Retinal pigment epithelial cell (primary cell): ENCODE measurements around the gene POLR2B.

Experiments
- DNase-seq: peaks from one replicate; pipeline ENCODE4 v3.0.0-alpha.2; 2010; ENCODE audit warnings: low read depth
- H3K4me3 ChIP-seq: 2 replicates; pipeline ENCODE4 v1.5.1; 2011; ENCODE audit warnings: mild to moderate bottlenecking, low read length, control low read depth, moderate library complexity
- TF ChIP-seq, protein P1 (sequence below): conservative IDR thresholded peaks from 2 replicates; pipeline ENCODE4 v1.5.1; 2011; ENCODE audit warnings: low read depth, low read length, control low read depth, inconsistent platforms

Gene POLR2B

DNA sequence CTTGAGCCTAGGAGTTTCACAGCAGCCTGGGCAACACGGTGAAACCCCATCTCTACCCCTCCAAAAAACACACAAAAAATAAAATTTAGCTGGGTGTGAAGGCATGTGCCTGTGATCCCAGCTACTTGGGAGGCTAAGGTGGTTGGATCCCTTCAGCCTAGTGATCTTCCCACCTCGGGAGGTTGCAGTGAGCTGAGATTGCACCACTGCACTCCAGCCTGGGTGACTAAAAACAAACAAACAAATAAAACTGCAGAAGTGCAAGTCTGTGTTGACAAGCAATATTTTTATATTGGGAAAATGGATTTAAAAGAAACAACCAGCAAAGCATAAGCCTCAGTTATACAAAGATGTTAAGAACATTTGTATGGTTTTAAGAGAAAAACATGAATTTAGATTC lies 85.4 kb downstream of the POLR2B start:
- no peak overlapping the region for H3K4me3 ChIP-seq
- TF ChIP-seq, protein P1, sequence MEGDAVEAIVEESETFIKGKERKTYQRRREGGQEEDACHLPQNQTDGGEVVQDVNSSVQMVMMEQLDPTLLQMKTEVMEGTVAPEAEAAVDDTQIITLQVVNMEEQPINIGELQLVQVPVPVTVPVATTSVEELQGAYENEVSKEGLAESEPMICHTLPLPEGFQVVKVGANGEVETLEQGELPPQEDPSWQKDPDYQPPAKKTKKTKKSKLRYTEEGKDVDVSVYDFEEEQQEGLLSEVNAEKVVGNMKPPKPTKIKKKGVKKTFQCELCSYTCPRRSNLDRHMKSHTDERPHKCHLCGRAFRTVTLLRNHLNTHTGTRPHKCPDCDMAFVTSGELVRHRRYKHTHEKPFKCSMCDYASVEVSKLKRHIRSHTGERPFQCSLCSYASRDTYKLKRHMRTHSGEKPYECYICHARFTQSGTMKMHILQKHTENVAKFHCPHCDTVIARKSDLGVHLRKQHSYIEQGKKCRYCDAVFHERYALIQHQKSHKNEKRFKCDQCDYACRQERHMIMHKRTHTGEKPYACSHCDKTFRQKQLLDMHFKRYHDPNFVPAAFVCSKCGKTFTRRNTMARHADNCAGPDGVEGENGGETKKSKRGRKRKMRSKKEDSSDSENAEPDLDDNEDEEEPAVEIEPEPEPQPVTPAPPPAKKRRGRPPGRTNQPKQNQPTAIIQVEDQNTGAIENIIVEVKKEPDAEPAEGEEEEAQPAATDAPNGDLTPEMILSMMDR, result no peak
- no peak for DNase-seq

DNA sequence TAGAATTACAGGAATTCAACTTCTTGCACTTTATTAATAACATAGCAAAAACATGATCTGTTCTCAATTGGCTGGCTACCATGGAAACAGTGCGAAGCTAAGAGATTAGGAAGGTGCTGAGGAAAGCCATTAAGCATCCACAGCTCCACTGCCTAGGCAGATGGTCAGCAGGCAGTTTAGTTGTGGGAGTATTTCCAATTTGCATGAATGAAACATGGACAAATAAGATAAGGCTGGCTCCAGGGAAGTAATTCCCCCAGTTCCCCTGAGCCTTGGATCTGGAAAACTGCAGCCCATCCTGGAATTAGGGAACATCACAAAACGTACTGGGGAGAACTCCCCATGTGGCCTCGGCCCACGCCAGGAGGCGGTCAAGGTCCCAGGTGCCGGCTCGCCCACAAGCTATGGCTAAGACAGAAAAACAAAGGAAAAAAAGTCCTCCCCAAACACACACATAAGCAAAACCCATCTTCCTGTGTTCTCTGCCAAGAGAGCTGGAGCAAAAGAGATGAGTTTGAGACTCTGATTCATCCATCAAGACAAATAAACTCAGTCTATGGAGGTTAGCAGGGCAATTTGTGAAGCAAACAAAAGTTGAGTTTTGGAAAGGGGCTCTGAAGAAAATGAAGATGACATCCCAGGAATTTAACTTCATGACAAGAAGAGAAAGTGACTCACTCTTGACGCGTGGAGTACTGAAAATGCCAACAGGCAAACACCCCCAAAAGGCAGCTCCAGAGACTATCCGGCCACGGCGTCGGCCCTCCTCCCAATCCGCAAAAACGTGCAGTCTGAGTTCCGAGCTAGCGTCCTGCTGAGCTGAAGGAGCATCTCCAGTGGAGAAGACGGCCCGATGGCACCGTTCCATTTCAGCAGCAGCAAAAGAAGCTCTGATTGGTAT lies 86.4 kb downstream of the POLR2B start:
- TF ChIP-seq, protein P1, result no peak
- no peak overlapping the region for H3K4me3 ChIP-seq
- DNase-seq, result no peak

DNA sequence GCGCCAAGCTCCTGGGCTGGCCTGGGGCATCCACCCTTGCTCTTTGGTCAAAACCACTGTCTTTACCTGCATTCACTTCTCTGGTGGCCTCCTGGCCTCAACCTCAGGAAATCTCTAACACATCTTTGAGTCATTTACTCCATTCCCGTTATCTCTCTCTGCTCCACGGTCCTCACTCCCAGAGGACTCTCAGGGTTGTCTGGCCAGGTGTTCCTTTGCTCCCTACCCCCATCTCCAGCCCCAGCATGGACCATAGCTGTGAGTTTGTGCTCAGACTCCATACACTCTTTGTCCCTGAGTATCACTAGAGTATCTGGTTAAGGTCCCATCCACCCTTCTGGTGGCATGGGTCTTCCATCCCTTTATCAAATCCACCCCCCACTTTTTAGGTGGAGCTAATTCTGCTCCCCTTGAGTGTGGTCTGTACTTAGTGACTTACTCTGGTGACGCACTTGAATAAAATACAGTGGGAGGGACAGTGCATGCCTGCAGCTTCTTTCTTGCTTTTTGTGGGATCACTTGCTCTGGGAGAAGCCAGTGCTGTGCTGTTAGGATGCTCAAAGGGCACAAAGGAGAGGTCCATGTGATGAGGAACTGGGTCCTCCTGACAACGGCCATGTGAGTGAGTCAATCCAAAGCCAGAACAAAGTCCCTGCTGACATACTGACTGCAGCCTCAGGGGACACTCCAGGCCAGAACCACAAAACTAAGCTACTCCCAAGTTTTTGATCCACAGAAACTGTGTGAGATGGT lies 87.2 kb downstream of the POLR2B start:
- TF ChIP-seq, protein P1, result no peak
- no peak overlapping the region for H3K4me3 ChIP-seq
- no peak for DNase-seq

DNA sequence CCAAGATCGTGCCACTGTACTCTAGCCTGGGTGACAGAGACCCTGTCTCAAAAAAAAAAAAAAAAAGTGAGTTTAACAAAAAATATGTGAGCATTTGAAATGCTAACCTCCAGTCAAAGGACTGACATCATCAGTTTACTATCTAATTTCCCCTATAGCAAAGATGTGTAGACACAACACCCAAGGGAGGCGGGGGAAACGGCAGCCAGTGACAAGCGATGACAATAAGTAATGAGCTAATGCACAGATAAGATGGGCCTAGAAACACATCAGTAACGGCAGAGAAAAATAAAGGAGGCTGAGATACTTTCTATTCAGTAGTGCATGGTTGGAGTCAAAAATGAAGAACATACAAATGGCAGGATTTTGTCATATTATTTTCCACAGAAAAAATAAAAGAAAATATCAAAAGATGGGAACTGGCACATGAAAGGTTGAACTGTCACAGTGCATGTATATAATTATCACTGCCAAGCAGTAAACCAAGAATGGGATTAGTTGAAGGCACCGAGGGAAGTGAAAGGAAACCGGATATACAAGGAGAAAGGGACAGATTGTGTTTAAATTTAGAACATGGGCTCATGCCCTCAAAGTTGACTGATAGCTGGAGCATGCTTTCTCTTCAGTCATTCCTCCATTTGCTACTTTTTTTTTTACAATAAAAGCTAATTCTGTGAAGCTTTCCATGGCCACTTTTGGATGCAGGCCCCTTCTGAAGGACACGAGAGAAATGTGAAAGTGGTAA lies 89.7 kb downstream of the POLR2B start:
- DNase-seq, result no peak
- H3K4me3 ChIP-seq, result no peak overlapping the region
- TF ChIP-seq, protein P1, result no peak

DNA sequence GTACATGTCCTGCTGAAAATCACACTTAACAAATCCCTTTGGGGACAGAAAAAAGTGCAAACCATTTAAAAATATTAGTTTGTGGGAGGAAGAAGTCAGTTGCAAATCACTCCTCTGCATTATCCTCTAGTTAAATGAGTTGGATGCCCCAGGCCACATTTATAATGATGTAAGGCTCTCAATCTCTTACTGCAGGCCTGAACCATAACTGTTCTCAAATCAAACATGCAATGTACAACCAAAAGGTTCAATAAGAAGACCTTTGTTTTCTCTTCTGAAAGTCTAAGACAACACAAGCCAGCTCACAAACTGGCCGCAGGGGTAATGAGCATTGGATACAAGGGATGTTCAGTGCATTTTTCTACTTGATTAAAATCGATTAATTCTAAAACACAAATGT lies 91.8 kb downstream of the POLR2B start:
- TF ChIP-seq, protein P1, result no peak
- no peak overlapping the region for H3K4me3 ChIP-seq
- DNase-seq, result no peak

DNA sequence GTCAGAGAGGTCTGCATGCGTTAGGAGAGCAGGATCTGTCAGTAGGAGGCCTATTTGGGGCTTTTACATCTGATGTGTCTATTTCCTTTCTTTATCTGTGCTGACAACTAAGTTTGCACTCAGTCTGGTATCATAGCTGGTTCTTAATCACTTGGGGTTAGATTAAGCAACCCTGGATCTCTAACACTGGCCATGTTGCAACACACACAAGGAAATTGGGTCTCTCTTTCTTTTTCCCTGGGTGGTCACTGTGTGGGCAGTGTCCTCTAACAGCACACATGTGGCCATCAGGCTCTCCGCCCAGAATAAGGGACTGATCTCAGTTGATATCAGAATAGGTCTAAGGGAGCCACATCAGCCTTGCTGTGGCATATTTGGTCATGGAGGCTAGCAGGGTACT lies 92.6 kb downstream of the POLR2B start:
- no peak overlapping the region for H3K4me3 ChIP-seq
- TF ChIP-seq, protein P1, result no peak
- DNase-seq, result no peak
